GM21529 (cell line): ENCODE results near the gene RNF186.
"Not testable (repeated sequence)": the region's sequence is repeated elsewhere in the genome, so short reads cannot be mapped to it uniquely, and the experiment has no call there.

Source experiments
- ATAC-seq: cut with Tn5 transposase; IDR thresholded peaks from one replicate; pipeline ENCODE4 v1.9.1; 2021; ENCODE audit not compliant: unreplicated experiment

RNF186 gene

GRCh38 chr1:19814681-19815503 is at the start of gene RNF186:
Gene RNF186, minus strand, starts transcription at chr1:19815283. Its CDS starts 182 bp downstream, at chr1:19815101.
- no peak for ATAC-seq

DNA sequence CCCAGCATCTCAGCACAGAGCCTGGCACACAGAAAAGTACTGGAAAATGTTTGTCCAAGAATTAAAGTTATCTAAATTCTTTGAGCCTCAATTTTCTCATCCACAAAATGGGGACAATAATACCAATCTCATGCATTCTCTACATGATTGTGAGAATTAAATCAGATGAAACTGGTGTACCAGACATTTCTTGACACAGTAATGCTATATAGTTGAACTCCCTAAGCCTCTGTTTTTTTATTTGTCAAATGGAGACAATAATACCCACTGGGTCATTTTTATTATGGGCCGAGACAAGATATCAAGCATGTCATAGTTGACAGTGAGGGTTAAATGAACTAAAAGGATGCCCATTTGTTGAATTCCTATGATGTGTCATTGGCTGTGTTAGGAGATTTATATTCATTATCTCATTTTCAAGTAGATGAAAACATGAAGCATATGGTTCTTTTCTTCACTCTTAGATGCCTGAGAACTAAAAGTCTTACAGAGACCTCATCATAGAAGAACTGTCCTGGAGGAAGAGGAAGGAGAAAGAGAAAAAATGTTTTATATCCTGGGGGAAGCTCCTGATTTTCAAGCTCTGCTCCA is 49.6 kb upstream of the RNF186 start:
- ATAC-seq: no peak

DNA sequence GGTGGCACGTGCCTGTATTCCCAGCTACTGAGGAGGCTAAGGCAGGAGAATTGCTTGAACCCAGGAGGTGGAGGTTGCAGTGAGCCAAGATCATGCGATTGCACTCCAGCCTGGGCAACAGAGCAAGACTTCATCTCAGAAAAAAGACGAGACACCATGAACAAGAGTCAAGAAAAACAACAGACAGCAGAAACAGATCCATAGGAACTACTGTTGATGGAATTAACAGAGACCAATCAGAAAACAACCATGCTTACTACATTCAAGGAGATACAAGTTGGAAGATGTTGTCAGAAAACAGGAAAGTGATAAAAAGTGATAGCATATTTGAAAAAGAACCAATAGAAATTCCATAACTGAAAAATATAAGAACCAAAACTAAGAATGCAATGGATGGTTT is 47.9 kb upstream of the RNF186 start:
- no peak for ATAC-seq

DNA sequence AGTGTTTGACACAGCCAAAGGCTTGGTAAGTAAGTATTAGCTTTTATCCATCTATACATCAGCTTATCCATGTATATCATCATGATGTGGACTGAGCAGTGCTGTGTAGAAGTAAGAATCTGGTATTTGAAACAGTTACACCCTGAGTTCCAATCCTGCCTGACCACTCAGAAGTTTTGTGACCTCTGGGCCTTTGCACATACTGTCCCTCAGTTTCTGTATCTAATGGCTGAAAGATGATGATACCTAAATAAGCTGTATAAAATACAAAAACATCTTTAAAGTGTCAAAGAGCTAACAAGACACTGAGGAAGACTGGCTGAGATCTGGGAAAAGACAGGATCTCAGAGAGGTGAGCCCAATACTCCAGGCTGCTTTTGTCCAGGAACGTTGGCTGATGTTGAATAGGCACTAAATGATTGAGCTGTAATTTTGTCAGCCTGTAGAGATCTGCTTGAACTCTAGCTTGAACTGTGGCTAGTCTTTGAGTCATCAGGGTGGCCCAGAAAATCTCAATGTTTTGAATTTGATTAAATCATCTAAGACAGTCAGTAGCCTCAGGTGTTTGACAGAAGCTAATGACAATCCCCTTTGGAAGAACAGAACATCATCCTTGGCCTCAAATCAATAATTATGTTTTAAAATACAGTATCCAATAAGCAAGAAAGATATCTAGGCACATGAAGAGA is 46.9 kb upstream of the RNF186 start:
- ATAC-seq: no peak

DNA sequence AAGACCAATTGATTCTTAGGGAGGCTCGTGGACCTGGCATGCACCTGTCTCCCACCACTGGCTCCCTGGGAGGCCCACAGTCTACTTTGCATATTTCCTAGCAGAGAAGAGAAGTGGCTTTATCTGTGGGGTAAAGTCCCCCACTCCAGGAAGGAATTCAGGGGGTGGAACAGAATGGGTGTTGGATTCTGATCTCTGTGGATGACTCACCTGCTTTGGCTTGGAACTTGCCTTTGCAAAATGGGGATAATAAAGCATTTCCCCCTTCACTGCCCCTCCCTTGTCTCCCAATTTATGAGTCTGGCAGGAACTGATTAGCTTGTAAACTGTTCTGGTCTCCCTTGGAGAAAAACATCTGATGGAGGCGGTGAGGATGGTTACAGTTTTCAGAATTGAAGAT is 46.0 kb upstream of the RNF186 start:
- ATAC-seq: no peak

GRCh38 chr1:19860418-19860817 is 45.3 kb upstream of the RNF186 start:
- no peak for ATAC-seq

GRCh38 chr1:19859876-19860275 is 44.8 kb upstream of the RNF186 start:
- ATAC-seq: no peak

DNA sequence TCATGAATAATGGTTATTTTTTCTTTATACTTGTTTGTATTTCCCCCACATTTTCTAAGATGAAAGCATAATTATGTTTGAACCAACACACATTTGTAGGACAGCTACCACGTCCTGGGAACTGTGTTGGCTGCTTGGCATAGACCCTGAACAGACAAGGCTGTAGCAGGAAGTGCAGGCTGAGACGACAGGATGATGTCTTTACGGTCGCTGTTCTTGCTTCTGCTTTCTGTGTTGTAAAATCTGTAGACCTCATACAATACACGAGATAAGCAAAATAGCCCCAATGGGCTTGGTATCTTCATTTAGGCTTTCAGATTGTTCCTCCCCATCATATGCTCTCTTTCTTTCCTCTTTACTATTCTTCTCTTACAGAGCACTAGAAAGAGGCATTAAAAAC is 43.8 kb upstream of the RNF186 start:
- ATAC-seq: no peak

DNA sequence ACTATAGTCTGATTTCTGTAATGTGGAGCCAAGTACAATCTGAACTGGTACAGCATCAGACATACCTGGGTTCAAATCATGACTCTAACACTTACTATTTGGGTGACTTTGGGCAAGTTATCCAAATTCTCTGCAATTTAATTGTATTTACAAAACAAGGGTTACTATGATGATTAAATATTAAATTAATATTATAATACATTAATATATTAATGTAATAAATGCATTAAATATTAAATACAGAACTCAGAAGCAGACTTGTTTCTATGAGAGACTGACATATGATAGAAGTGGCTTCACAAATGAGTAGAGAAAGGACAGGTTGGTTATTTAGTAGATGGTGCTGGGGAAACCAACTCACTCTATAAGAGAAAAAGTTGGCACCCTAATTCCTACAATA is 39.8 kb upstream of the RNF186 start:
- no peak for ATAC-seq

- ATAC-seq: no peak
Measured at GRCh38 chr1:19852036-19852435, 37.0 kb upstream of the RNF186 start.

- no peak for ATAC-seq
Measured at GRCh38 chr1:19850214-19850613, 35.1 kb upstream of the RNF186 start.

GRCh38 chr1:19849307-19849706 is 34.2 kb upstream of the RNF186 start:
- not testable (repeated sequence) for ATAC-seq

DNA sequence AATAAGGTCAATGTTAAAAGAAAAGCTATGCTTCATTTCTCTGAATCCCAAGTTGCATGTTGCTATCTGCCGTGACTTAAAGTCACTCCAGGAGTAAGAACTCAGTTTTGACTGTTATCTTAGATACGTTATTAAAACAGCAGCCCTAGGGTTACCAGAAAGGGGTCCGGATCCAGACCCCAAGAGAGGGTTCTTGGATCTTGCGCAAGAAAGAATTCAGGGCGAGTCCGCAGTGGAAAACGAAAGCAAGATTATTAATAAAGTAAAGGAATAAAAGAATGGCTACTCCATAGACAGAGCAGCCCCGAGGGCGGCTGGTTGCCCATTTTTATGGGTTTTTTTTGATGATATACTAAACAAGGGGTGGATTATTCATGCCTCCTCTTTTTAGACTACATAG is 32.3 kb upstream of the RNF186 start:
- not testable (repeated sequence) for ATAC-seq

DNA sequence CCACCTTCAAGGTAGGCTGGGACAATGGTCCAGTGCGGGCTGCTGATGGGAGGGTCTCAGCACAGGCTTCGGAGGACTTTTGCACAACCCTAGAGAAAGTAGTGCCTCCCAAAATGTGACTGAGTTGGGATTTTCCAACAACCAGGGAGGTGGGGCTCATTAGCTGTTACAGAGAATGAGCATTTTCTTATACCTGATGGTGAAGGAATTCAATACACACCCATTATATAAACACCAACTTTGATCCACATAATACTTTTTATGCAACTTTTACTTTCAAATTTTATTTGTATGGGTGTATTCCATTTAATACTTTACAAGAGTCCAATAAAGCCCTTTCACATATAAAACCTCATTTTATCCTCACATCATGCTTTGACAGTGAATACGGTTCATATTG is 31.3 kb upstream of the RNF186 start:
- no peak for ATAC-seq

DNA sequence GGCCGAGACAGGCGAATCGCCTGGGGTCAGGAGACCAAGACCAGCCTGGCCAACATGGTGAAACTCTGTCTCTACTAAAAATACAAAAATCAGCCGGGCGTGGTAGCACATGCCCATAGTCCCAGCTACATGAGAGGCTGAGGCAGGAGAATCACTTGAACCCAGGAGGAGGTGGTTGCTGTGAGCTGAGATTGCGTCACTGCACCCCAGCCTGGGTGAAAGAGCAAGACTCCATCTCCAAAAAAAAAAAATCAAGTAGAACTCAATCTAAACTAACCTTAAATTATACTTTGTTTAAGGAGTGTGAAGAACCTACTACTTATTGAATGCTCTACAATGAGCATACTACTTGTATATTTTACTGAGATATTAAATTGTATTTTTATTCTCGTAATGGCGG is 30.5 kb upstream of the RNF186 start:
- ATAC-seq: no peak

- no peak for ATAC-seq
Measured at GRCh38 chr1:19844731-19845495, 29.8 kb upstream of the RNF186 start.

GRCh38 chr1:19840228-19840627 is 25.1 kb upstream of the RNF186 start:
- ATAC-seq: no peak

- no peak for ATAC-seq
Measured at GRCh38 chr1:19837866-19838265, 22.8 kb upstream of the RNF186 start.

DNA sequence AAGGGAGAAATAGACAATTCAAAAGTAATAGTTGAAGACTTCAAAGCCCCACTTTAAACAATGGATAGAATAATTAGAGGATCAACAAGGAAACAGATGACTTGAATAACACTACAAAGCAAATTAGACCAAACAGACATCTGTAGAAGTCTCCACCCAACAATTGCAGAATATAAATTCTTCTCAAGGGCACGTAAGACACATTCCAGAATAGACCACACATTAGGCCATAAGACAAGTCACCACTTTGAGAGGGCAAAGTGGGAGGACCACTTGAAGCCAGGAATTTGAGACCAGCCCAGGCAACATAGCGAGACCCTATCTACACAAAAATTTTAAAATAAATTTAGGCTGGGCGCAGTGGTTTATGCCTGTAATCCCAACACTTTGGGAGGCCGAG is 20.5 kb upstream of the RNF186 start:
- no peak for ATAC-seq

DNA sequence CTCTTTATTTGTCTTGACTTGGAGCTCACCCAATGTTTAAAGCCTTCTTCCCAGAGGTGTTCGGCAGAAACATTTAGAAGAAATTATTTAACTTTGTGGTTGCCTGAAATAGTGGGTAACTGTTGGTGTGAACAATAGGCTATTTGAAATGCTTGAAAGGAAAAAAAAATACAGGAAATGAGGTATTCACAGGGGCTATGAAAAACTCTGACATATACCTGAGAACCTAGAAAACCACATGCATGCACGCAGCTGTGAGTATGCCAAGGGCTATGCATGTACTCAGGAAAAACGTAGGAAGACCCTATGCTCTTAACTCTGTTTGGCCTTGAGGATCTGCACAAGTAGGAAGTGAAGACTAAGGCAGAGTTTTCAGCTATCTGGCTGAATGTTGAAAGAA is 16.4 kb upstream of the RNF186 start:
- ATAC-seq: no peak

- no peak for ATAC-seq
Measured at GRCh38 chr1:19828546-19828945, 13.5 kb upstream of the RNF186 start.
